CD4-positive, alpha-beta T cell treated with Interleukin-4 for 4 hours (primary cell): ENCODE data around the gene PAPLN.
"Not testable (repeated sequence)": the region's sequence is repeated elsewhere in the genome, so short reads cannot be mapped to it uniquely, and the experiment has no call there.

ENCODE experiments used
- DNase-seq: peaks from one replicate; pipeline ENCODE4 v3.0.0-alpha.2; 2020

Gene PAPLN

GRCh38 chr14:73295198-73295796, 58.0 kb downstream of the PAPLN start:
- peak; percentile 52 for DNase-seq

GRCh38 chr14:73305499-73305898, 68.2 kb downstream of the PAPLN start:
- DNase-seq = no peak

GRCh38 chr14:73307261-73307660, 70.0 kb downstream of the PAPLN start:
- no peak for DNase-seq

GRCh38 chr14:73309207-73309606, 71.9 kb downstream of the PAPLN start:
- DNase-seq = not testable (repeated sequence)

GRCh38 chr14:73311708-73312030, 74.4 kb downstream of the PAPLN start:
- no peak for DNase-seq

- DNase-seq = no peak
Measured at GRCh38 chr14:73312687-73313086, 75.4 kb downstream of the PAPLN start.

GRCh38 chr14:73313151-73313550, 75.8 kb downstream of the PAPLN start:
- no peak for DNase-seq

GRCh38 chr14:73323896-73324399, 86.6 kb downstream of the PAPLN start:
- DNase-seq = no peak
